Activated T-cell treated with anti-CD3 and anti-CD28 coated beads, Interleukin-2, amount 50 U/mL, for 72 hours (primary cell): ENCODE results near the gene DDC. TPM values are rescaled to one million over a fixed set of nuclear protein-coding genes. Genes with fewer than 3 reads are reported as not detected.
"Not testable (repeated sequence)": the region's sequence is repeated elsewhere in the genome, so short reads cannot be mapped to it uniquely, and the experiment has no call there.

Experiments
- ATAC-seq, 2 donors: fragments of 150-1000 bp; cut with Tn5 transposase; replicated peaks in 1 of 2; 2 replicates each; pipeline ENCODE4 v1.10.0; 2021; ENCODE audit warnings: moderate library complexity in 2 of 2, mild to moderate bottlenecking in 1 of 2
- DNase-seq, 2 donors: peaks; one replicate each; pipeline ENCODE4 v3.0.0; 2021 to 2022; ENCODE audit warnings: mixed read lengths in 1 of 2
- H3K27ac Mint-ChIP-seq: one replicate; pipeline ENCODE4 v1.8.0; 2022; ENCODE audit warnings: mild to moderate bottlenecking, moderate library complexity, mixed read lengths
- H3K27me3 Mint-ChIP-seq: one replicate; pipeline ENCODE4 v1.8.0; 2022; ENCODE audit warnings: low read depth, mixed read lengths
- H3K36me3 Mint-ChIP-seq, 2 donors: one replicate each; pipeline ENCODE4 v1.8.0; 2022; ENCODE audit warnings: mixed read lengths in 2 of 2, mild to moderate bottlenecking in 1 of 2; ENCODE audit not compliant: insufficient read depth in 2 of 2
- H3K4me1 Mint-ChIP-seq: one replicate; pipeline ENCODE4 v1.8.0; 2022; ENCODE audit warnings: low read depth, mixed read lengths
- H3K4me3 Mint-ChIP-seq, 2 donors: one replicate each; pipeline ENCODE4 v1.8.0; 2022; ENCODE audit warnings: mild to moderate bottlenecking in 2 of 2, mixed read lengths in 2 of 2, moderate library complexity in 2 of 2
- H3K9me3 Mint-ChIP-seq, 2 donors: one replicate each; pipeline ENCODE4 v1.8.0; 2022; ENCODE audit warnings: mixed read lengths in 2 of 2
- total RNA-seq, 2 donors: library from RNA; stranded (reverse); gene quantifications; one replicate each; pipeline ENCODE4 v1.2.3, GENCODE V29; 2022

Gene DDC
- total RNA-seq, 2 donors from 2014 or later, result not detected

- not testable (repeated sequence) for DNase-seq, H3K27ac Mint-ChIP-seq, H3K9me3 Mint-ChIP-seq, ATAC-seq, H3K4me1 Mint-ChIP-seq, H3K36me3 Mint-ChIP-seq, H3K4me3 Mint-ChIP-seq
- H3K27me3 Mint-ChIP-seq, result peaks cover 22% of the 10 kb centered on the region
Measured at GRCh38 chr7:50583295-50583694, 18.1 kb upstream of the DDC start.

- not testable (repeated sequence) for H3K27ac Mint-ChIP-seq
Measured at GRCh38 chr7:50582271-50582670, 17.1 kb upstream of the DDC start.

GRCh38 chr7:50580666-50581065 lies 15.5 kb upstream of the DDC start:
- not testable (repeated sequence) for H3K4me1 Mint-ChIP-seq, H3K27ac Mint-ChIP-seq, H3K9me3 Mint-ChIP-seq, H3K4me3 Mint-ChIP-seq, DNase-seq, ATAC-seq
- peaks cover 13% of the 10 kb centered on the region for H3K27me3 Mint-ChIP-seq
- peaks cover 4 to 11% of the 10 kb centered on the region in 2 donors for H3K36me3 Mint-ChIP-seq

More at GRCh38 chr7:50582271-50582670, 17.1 kb upstream of the DDC start:
- H3K27me3 Mint-ChIP-seq, result peaks cover 16% of the 10 kb centered on the region
- not testable (repeated sequence) for ATAC-seq, H3K9me3 Mint-ChIP-seq, H3K36me3 Mint-ChIP-seq, DNase-seq, H3K4me3 Mint-ChIP-seq, H3K4me1 Mint-ChIP-seq

GRCh38 chr7:50580057-50580456 lies 14.9 kb upstream of the DDC start:
- peaks cover 20% of the 10 kb centered on the region for H3K27me3 Mint-ChIP-seq
- no peak overlapping the region for H3K27ac Mint-ChIP-seq
- peaks cover 12 to 13% of the 10 kb centered on the region in 2 donors for H3K9me3 Mint-ChIP-seq
- ATAC-seq (no peak), DNase-seq (no peak)
- no peak overlapping the region for H3K4me3 Mint-ChIP-seq
- H3K36me3 Mint-ChIP-seq, result peaks cover 5 to 14% of the 10 kb centered on the region in 2 donors
- H3K4me1 Mint-ChIP-seq, result no peaks in the 10 kb centered on the region

GRCh38 chr7:50578105-50578504 lies 12.9 kb upstream of the DDC start:
- ATAC-seq, result not testable (repeated sequence)

GRCh38 chr7:50577569-50577968 lies 12.4 kb upstream of the DDC start:
- Mint-ChIP-seq H3K9me3 (peaks cover 6 to 9% of the 10 kb centered on the region in 2 donors), H3K27ac (no peak overlapping the region), H3K27me3 (peaks cover 27% of the 10 kb centered on the region), H3K4me3 (no peak overlapping the region), H3K4me1 (no peaks in the 10 kb centered on the region), H3K36me3 (peaks cover 7% of the 10 kb centered on the region in 2 donors)
- no peak for ATAC-seq
- no peak for DNase-seq

More at GRCh38 chr7:50578105-50578504, 12.9 kb upstream of the DDC start:
- DNase-seq, H3K9me3 Mint-ChIP-seq, H3K36me3 Mint-ChIP-seq, H3K4me3 Mint-ChIP-seq, H3K27ac Mint-ChIP-seq, H3K4me1 Mint-ChIP-seq: not testable (repeated sequence)
- peaks cover 27% of the 10 kb centered on the region for H3K27me3 Mint-ChIP-seq

GRCh38 chr7:50576388-50576787 lies 11.2 kb upstream of the DDC start:
- not testable (repeated sequence) for DNase-seq, H3K36me3 Mint-ChIP-seq, H3K27ac Mint-ChIP-seq, H3K4me1 Mint-ChIP-seq, ATAC-seq, H3K4me3 Mint-ChIP-seq
- peaks cover 6 to 12% of the 10 kb centered on the region in 2 donors for H3K9me3 Mint-ChIP-seq
- H3K27me3 Mint-ChIP-seq, result peaks cover 27% of the 10 kb centered on the region

GRCh38 chr7:50567715-50568261 lies 2.6 kb upstream of the DDC start:
- Mint-ChIP-seq H3K4me3 (no peak overlapping the region), H3K27ac (no peak overlapping the region)

GRCh38 chr7:50565977-50566376 lies 772 bp upstream of the DDC start:
- Mint-ChIP-seq H3K4me3 (no peak overlapping the region), H3K27me3 (peaks cover 21% of the 10 kb centered on the region), H3K4me1 (no peaks in the 10 kb centered on the region), H3K27ac (no peak overlapping the region), H3K36me3 (no peaks in the 10 kb centered on the region), H3K9me3 (peaks cover 0 to 3% of the 10 kb centered on the region in 2 donors)
- ATAC-seq (no peak), DNase-seq (no peak)

More at GRCh38 chr7:50567715-50568261, 2.6 kb upstream of the DDC start:
- DNase-seq (no peak), ATAC-seq (no peak)
- H3K36me3 Mint-ChIP-seq, result peaks cover 1 to 2% of the 10 kb centered on the region in 2 donors
- no peaks in the 10 kb centered on the region for H3K4me1 Mint-ChIP-seq
- H3K9me3 Mint-ChIP-seq, result peaks cover 0 to 6% of the 10 kb centered on the region in 2 donors
- peaks cover 20% of the 10 kb centered on the region for H3K27me3 Mint-ChIP-seq

GRCh38 chr7:50565559-50565916 lies 333 bp upstream of the DDC start:
- no peaks in the 10 kb centered on the region for H3K36me3 Mint-ChIP-seq
- no peak overlapping the region for H3K4me3 Mint-ChIP-seq
- no peaks in the 10 kb centered on the region for H3K4me1 Mint-ChIP-seq
- peaks cover 0 to 2% of the 10 kb centered on the region in 2 donors for H3K9me3 Mint-ChIP-seq
- no peak overlapping the region for H3K27ac Mint-ChIP-seq
- no peak for ATAC-seq
- H3K27me3 Mint-ChIP-seq, result peaks cover 26% of the 10 kb centered on the region
- DNase-seq, result no peak

GRCh38 chr7:50564171-50564570 lies 1.0 kb downstream of the DDC start:
- H3K9me3 Mint-ChIP-seq, result no peaks in the 10 kb centered on the region
- DNase-seq, result no peak
- H3K4me1 Mint-ChIP-seq, result no peaks in the 10 kb centered on the region
- H3K4me3 Mint-ChIP-seq, result no peak overlapping the region
- H3K27me3 Mint-ChIP-seq, result peaks cover 30% of the 10 kb centered on the region
- no peak overlapping the region for H3K27ac Mint-ChIP-seq
- H3K36me3 Mint-ChIP-seq, result no peaks in the 10 kb centered on the region
- no peak for ATAC-seq

- no peak overlapping the region for H3K4me3 Mint-ChIP-seq
- no peaks in the 10 kb centered on the region for H3K36me3 Mint-ChIP-seq
- ATAC-seq (no peak), DNase-seq (no peak)
- H3K27me3 Mint-ChIP-seq, result peaks cover 46% of the 10 kb centered on the region
- no peaks in the 10 kb centered on the region for H3K4me1 Mint-ChIP-seq
- H3K27ac Mint-ChIP-seq, result no peak overlapping the region
- no peaks in the 10 kb centered on the region for H3K9me3 Mint-ChIP-seq
Measured at GRCh38 chr7:50562136-50562535, 3.1 kb downstream of the DDC start.

- ATAC-seq (no peak), DNase-seq (no peak)
- Mint-ChIP-seq H3K27ac (no peak overlapping the region), H3K27me3 (peaks cover 55% of the 10 kb centered on the region), H3K36me3 (no peaks in the 10 kb centered on the region), H3K4me1 (no peaks in the 10 kb centered on the region), H3K9me3 (no peaks in the 10 kb centered on the region), H3K4me3 (no peak overlapping the region)
Measured at GRCh38 chr7:50560865-50561351, 4.3 kb downstream of the DDC start.

GRCh38 chr7:50559881-50560280 lies 5.3 kb downstream of the DDC start:
- H3K4me1 Mint-ChIP-seq, result no peaks in the 10 kb centered on the region
- no peak overlapping the region for H3K27ac Mint-ChIP-seq
- H3K4me3 Mint-ChIP-seq, result no peak overlapping the region
- DNase-seq (no peak), ATAC-seq (no peak)
- peaks cover 60% of the 10 kb centered on the region for H3K27me3 Mint-ChIP-seq
- no peaks in the 10 kb centered on the region for H3K9me3 Mint-ChIP-seq
- no peaks in the 10 kb centered on the region for H3K36me3 Mint-ChIP-seq
